Neural cell (in vitro differentiated cells): ENCODE results near the gene CAMK2G. TPM values are rescaled to one million over a fixed set of nuclear protein-coding genes. Genes with fewer than 3 reads are reported as not detected.

ENCODE experiments used
- H2AFZ ChIP-seq: fragments of 200-600, 300-800 bp; sonication (generic), shearing (Covaris generic); 2 replicates; pipeline ENCODE4 v1.6.0; 2014; ENCODE audit warnings: low read depth, mild to moderate bottlenecking, antibody characterized with exemption, low read length, moderate library complexity
- H3F3A ChIP-seq: fragments of 200-600 bp; shearing (Covaris generic); 2 replicates; pipeline ENCODE4 v1.6.1; 2016; ENCODE audit warnings: mild to moderate bottlenecking, moderate library complexity, mixed read lengths, antibody characterized with exemption, low read length; ENCODE audit not compliant: insufficient read depth, poor library complexity, severe bottlenecking
- H3K27ac ChIP-seq: fragments of 200-600, 300-800 bp; sonication (generic), shearing (Covaris generic); 2 replicates; pipeline ENCODE4 v1.5.1; 2014; ENCODE audit warnings: mild to moderate bottlenecking, low read length, moderate library complexity
- H3K27me3 ChIP-seq: fragments of 300-800, 200-600 bp; sonication (generic), shearing (Covaris generic); 2 replicates; pipeline ENCODE4 v1.6.0; 2014; ENCODE audit warnings: mild to moderate bottlenecking, low read depth, low read length, moderate library complexity; ENCODE audit not compliant: insufficient read depth
- H3K36me3 ChIP-seq: fragments of 300-800, 200-600 bp; sonication (generic), shearing (Covaris generic); 2 replicates; pipeline ENCODE4 v1.5.1; 2014; ENCODE audit warnings: mild to moderate bottlenecking, antibody characterized with exemption, low read length, moderate library complexity; ENCODE audit not compliant: insufficient read depth
- H3K4me2 ChIP-seq: fragments of 300-800, 200-600 bp; sonication (generic), shearing (Covaris generic); 2 replicates; pipeline ENCODE4 v1.6.0; 2014; ENCODE audit warnings: mild to moderate bottlenecking, low read length
- H3K4me3 ChIP-seq: fragments of 300-800, 200-600 bp; sonication (generic), shearing (Covaris generic); 2 replicates; pipeline ENCODE4 v1.5.1; 2014; ENCODE audit warnings: mild to moderate bottlenecking, low read length, moderate library complexity
- H3K79me2 ChIP-seq: fragments of 200-600 bp; shearing (Covaris generic); replicated peaks from 2 replicates; pipeline ENCODE4 v1.6.0; 2014; ENCODE audit warnings: mild to moderate bottlenecking, low read length, moderate library complexity; ENCODE audit not compliant: insufficient read depth
- H3K9ac ChIP-seq: fragments of 300-800, 200-600 bp; sonication (generic), shearing (Covaris generic); 2 replicates; pipeline ENCODE4 v1.6.1; 2016; ENCODE audit warnings: mild to moderate bottlenecking, low read length, mixed read lengths
- H3K9me2 ChIP-seq: fragments of 200-600 bp; shearing (Covaris generic); 2 replicates; pipeline ENCODE4 v1.6.1; 2016; ENCODE audit warnings: mild to moderate bottlenecking, low read length, mixed read lengths; ENCODE audit not compliant: insufficient read depth
- H3K9me3 ChIP-seq: fragments of 200-600, 300-800 bp; sonication (generic), shearing (Covaris generic); 2 replicates; pipeline ENCODE4 v1.6.1; 2016; ENCODE audit warnings: mild to moderate bottlenecking, mixed run types, low read length, moderate library complexity, mixed read lengths
- H4K20me1 ChIP-seq: fragments of 200-600 bp; shearing (Covaris generic); 2 replicates; pipeline ENCODE4 v1.6.1; 2016; ENCODE audit warnings: mild to moderate bottlenecking, mixed run types; ENCODE audit not compliant: insufficient read depth
- CTCF ChIP-seq: fragments of 450-650 bp; IDR thresholded peaks from 2 replicates; pipeline ENCODE4 v1.5.1; 2014; ENCODE audit warnings: antibody characterized with exemption, mild to moderate bottlenecking, moderate library complexity; ENCODE audit not compliant: poor library complexity, severe bottlenecking
- EP300 ChIP-seq: fragments of 450-650 bp; conservative IDR thresholded peaks from 2 replicates; pipeline ENCODE4 v1.6.1; 2014; ENCODE audit warnings: antibody characterized with exemption, mild to moderate bottlenecking, moderate library complexity; ENCODE audit not compliant: poor library complexity, severe bottlenecking
- EZH2 ChIP-seq: fragments of 200-600, 300-800 bp; shearing (Covaris generic), sonication (generic); IDR thresholded peaks from 2 replicates; pipeline ENCODE4 v1.6.1; 2014; ENCODE audit warnings: antibody characterized with exemption, low read length, borderline replicate concordance, mild to moderate bottlenecking; ENCODE audit not compliant: insufficient read depth, poor library complexity, severe bottlenecking
- MXI1 ChIP-seq: fragments of 450-650 bp; conservative IDR thresholded peaks from 2 replicates; pipeline ENCODE4 v1.6.1; 2014; ENCODE audit warnings: antibody characterized with exemption, mild to moderate bottlenecking; ENCODE audit not compliant: poor library complexity, severe bottlenecking
- POLR2AphosphoS5 ChIP-seq: IDR thresholded peaks from 2 replicates; pipeline ENCODE4 v1.6.1; 2012
- RAD21 ChIP-seq: fragments of 450-650 bp; conservative IDR thresholded peaks from 2 replicates; pipeline ENCODE4 v1.6.1; 2014; ENCODE audit warnings: antibody characterized with exemption, mild to moderate bottlenecking, moderate library complexity
- REST ChIP-seq: IDR thresholded peaks from 2 replicates; pipeline ENCODE4 v1.6.1; 2012; ENCODE audit warnings: borderline replicate concordance
- SMC3 ChIP-seq: fragments of 450-650 bp; conservative IDR thresholded peaks from 2 replicates; pipeline ENCODE4 v1.6.1; 2014; ENCODE audit warnings: antibody characterized with exemption, mild to moderate bottlenecking, moderate library complexity; ENCODE audit not compliant: poor library complexity
- TAF1 ChIP-seq: IDR thresholded peaks from 2 replicates; pipeline ENCODE4 v1.6.1; 2012; ENCODE audit warnings: low read depth
- polyA plus RNA-seq: library from polyadenylated mRNA; depleted of rRNA; stranded (reverse); fragments of >200 nt; gene quantifications from 2 replicates; pipeline ENCODE4 v1.2.3, GENCODE V29; 2014

The CAMK2G gene
- polyA plus RNA-seq, 1 donor from 2014 or later, result 55.4 TPM

GRCh38 chr10:73780966-73781365, 93.4 kb downstream of the CAMK2G start:
- no peaks in the 10 kb centered on the region for H3K9me2 ChIP-seq
- H3K36me3 ChIP-seq, result no peaks in the 10 kb centered on the region
- H3K79me2 ChIP-seq, result peaks cover 39% of the 10 kb centered on the region

GRCh38 chr10:73780301-73780700, 94.1 kb downstream of the CAMK2G start:
- H4K20me1 ChIP-seq, result no peaks in the 10 kb centered on the region
- no peaks in the 10 kb centered on the region for H3K9me2 ChIP-seq
- H3K9ac ChIP-seq, result no peak overlapping the region
- H3K36me3 ChIP-seq, result no peaks in the 10 kb centered on the region
- H3K27ac ChIP-seq, result no peak overlapping the region
- H3K4me2 ChIP-seq, result peak overlapping the region; percentile 94
- H3K79me2 ChIP-seq, result peaks cover 43% of the 10 kb centered on the region
- H3F3A ChIP-seq, result no peaks in the 10 kb centered on the region
- H3K4me3 ChIP-seq, result peak overlapping the region; percentile 71
- H3K9me3 ChIP-seq, result no peaks in the 10 kb centered on the region
- no peaks in the 10 kb centered on the region for H3K27me3 ChIP-seq
- no peak overlapping the region for H2AFZ ChIP-seq
- TF ChIP-seq MXI1 (no peak), SMC3 (no peak), REST (no peak), POLR2AphosphoS5 (no peak), EZH2 (no peak), RAD21 (no peak), TAF1 (no peak)

More at GRCh38 chr10:73780966-73781365, 93.4 kb downstream of the CAMK2G start:
- Histone ChIP-seq H3K27me3 (no peaks in the 10 kb centered on the region), H3K4me2 (peak overlapping the region; percentile 94), H2AFZ (no peak overlapping the region), H3K9ac (peak overlapping the region; percentile 79), H3K9me3 (no peaks in the 10 kb centered on the region), H3K27ac (peak overlapping the region; percentile 76), H4K20me1 (no peaks in the 10 kb centered on the region), H3F3A (no peaks in the 10 kb centered on the region), H3K4me3 (peak overlapping the region; percentile 71)
- TF ChIP-seq CTCF, result no peak
- no peak for TF ChIP-seq EZH2
- TF ChIP-seq SMC3, result no peak
- no peak for TF ChIP-seq MXI1
- TF ChIP-seq RAD21, result no peak
- no peak for TF ChIP-seq EP300
- TF ChIP-seq REST, result no peak
- TF ChIP-seq POLR2AphosphoS5, result no peak
- TF ChIP-seq TAF1, result no peak
